Measurements from ENCODE around the gene AKAP11. TPM values are rescaled to one million over a fixed set of nuclear protein-coding genes. Genes with fewer than 3 reads are reported as not detected.

Gene AKAP11
- total and polyA plus RNA-seq, 9 donors: 10.0 to 41.0 (median 32.4) TPM

GRCh38 chr13:42229287-42229686 is 42.7 kb upstream of the AKAP11 start:
- Histone ChIP-seq H3K4me3 (no peak overlapping the region), H3K9me3 (no peaks in the 10 kb centered on the region), H3K27me3 (no peaks in the 10 kb centered on the region), H3K36me3 (no peaks in the 10 kb centered on the region), H3K4me1 (ENCODE audit: insufficient read depth) (no peaks in the 10 kb centered on the region), H3K27ac (no peak overlapping the region)
- no peak for DNase-seq
- 67 to 93% (median 89%) methylated on average over 3 of the region's 3 CpGs for WGBS, 3 donors
- intact Hi-C loops (cut with DNase I): no loop called here
- TF ChIP-seq POLR2A (IDR thresholded peaks at IDR 0.05): no peak
- TF ChIP-seq CTCF (IDR thresholded peaks at IDR 0.05): no peak
- TF ChIP-seq EP300 (IDR thresholded peaks at IDR 0.05): no peak

- Histone ChIP-seq H3K27me3 (no peaks in the 10 kb centered on the region), H3K4me1 (ENCODE audit: insufficient read depth) (no peaks in the 10 kb centered on the region), H3K27ac (no peak overlapping the region), H3K9me3 (no peaks in the 10 kb centered on the region), H3K4me3 (no peak overlapping the region), H3K36me3 (no peaks in the 10 kb centered on the region)
- no peak for DNase-seq
- intact Hi-C loops (cut with DNase I): no loop called here
- 95 to 99% (median 97%) methylated on average over 4 of the region's 4 CpGs for WGBS, 3 donors
- TF ChIP-seq POLR2A (IDR thresholded peaks at IDR 0.05): no peak
- no peak for TF ChIP-seq CTCF (IDR thresholded peaks at IDR 0.05)
- no peak for TF ChIP-seq EP300 (IDR thresholded peaks at IDR 0.05)
Observed at GRCh38 chr13:42232671-42233070, 39.3 kb upstream of the AKAP11 start.

GRCh38 chr13:42233726-42234125 is 38.2 kb upstream of the AKAP11 start:
- intact Hi-C loops (cut with DNase I): no loop called here
- Histone ChIP-seq H3K4me3 (no peak overlapping the region), H3K9me3 (no peaks in the 10 kb centered on the region), H3K4me1 (ENCODE audit: insufficient read depth) (no peaks in the 10 kb centered on the region), H3K27me3 (no peaks in the 10 kb centered on the region), H3K27ac (no peak overlapping the region), H3K36me3 (no peaks in the 10 kb centered on the region)
- WGBS, 3 donors: 29 to 62% (median 31%) methylated on average over 1 of the region's 1 CpG
- DNase-seq: no peak
- no peak for TF ChIP-seq CTCF (IDR thresholded peaks at IDR 0.05)
- TF ChIP-seq POLR2A (IDR thresholded peaks at IDR 0.05): no peak
- TF ChIP-seq EP300 (IDR thresholded peaks at IDR 0.05): no peak

- Histone ChIP-seq H3K9me3 (no peaks in the 10 kb centered on the region), H3K27me3 (no peaks in the 10 kb centered on the region), H3K4me3 (no peak overlapping the region), H3K27ac (no peak overlapping the region), H3K4me1 (ENCODE audit: insufficient read depth) (no peaks in the 10 kb centered on the region), H3K36me3 (no peaks in the 10 kb centered on the region)
- WGBS, 3 donors: 81 to 89% (median 85%) methylated on average over 1 of the region's 1 CpG
- TF ChIP-seq EP300 (IDR thresholded peaks at IDR 0.05): no peak
- TF ChIP-seq CTCF (IDR thresholded peaks at IDR 0.05): no peak
- no peak for TF ChIP-seq POLR2A (IDR thresholded peaks at IDR 0.05)
- DNase-seq: no peak
- intact Hi-C loops (cut with DNase I): no loop called here
Observed at GRCh38 chr13:42239161-42239560, 32.8 kb upstream of the AKAP11 start.

GRCh38 chr13:42239644-42240043 is 32.3 kb upstream of the AKAP11 start:
- no peaks in the 10 kb centered on the region for H3K36me3 ChIP-seq
- intact Hi-C loops (cut with DNase I): no loop called here
- no peak overlapping the region for H3K4me3 ChIP-seq

More at GRCh38 chr13:42239644-42240043, 32.3 kb upstream of the AKAP11 start:
- Histone ChIP-seq H3K27me3 (no peaks in the 10 kb centered on the region), H3K9me3 (no peaks in the 10 kb centered on the region), H3K4me1 (ENCODE audit: insufficient read depth) (no peaks in the 10 kb centered on the region), H3K27ac (no peak overlapping the region)
- no peak for DNase-seq
- TF ChIP-seq POLR2A (IDR thresholded peaks at IDR 0.05): no peak

Data from ovary (tissue), 9 donors.